HG03060 (cell line): Measurements from ENCODE around the gene CACNA1G.

ENCODE experiments used
- ATAC-seq: cut with Tn5 transposase; IDR thresholded peaks from one replicate; pipeline ENCODE4 v1.9.1; 2021; ENCODE audit warnings: low read depth, moderate number of reproducible peaks; ENCODE audit not compliant: unreplicated experiment

Gene CACNA1G

GRCh38 chr17:50642722-50643656 lies 82.5 kb downstream of the CACNA1G start:
- no peak for ATAC-seq

- ATAC-seq: no peak
Observed at GRCh38 chr17:50645748-50646682, 85.5 kb downstream of the CACNA1G start.

- ATAC-seq: no peak
Observed at GRCh38 chr17:50647187-50647586, 86.7 kb downstream of the CACNA1G start.

- no peak for ATAC-seq
Observed at GRCh38 chr17:50649042-50649908, 88.8 kb downstream of the CACNA1G start.

GRCh38 chr17:50651661-50652060 lies 91.1 kb downstream of the CACNA1G start:
- ATAC-seq: no peak

- ATAC-seq: no peak
Observed at GRCh38 chr17:50653738-50654137, 93.2 kb downstream of the CACNA1G start.

GRCh38 chr17:50656509-50656908 lies 96.0 kb downstream of the CACNA1G start:
- ATAC-seq: no peak

GRCh38 chr17:50657054-50657453 lies 96.5 kb downstream of the CACNA1G start:
- no peak for ATAC-seq

GRCh38 chr17:50657627-50658026 lies 97.1 kb downstream of the CACNA1G start:
- no peak for ATAC-seq

GRCh38 chr17:50658616-50659015 lies 98.1 kb downstream of the CACNA1G start:
- no peak for ATAC-seq

GRCh38 chr17:50659179-50659578 lies 98.7 kb downstream of the CACNA1G start:
- ATAC-seq: no peak

GRCh38 chr17:50660042-50660886 lies 99.7 kb downstream of the CACNA1G start:
- no peak for ATAC-seq

GRCh38 chr17:50660887-50661345 lies 100.4 kb downstream of the CACNA1G start:
- no peak for ATAC-seq

- ATAC-seq: no peak
Observed at GRCh38 chr17:50661348-50661747, 100.8 kb downstream of the CACNA1G start.

- no peak for ATAC-seq
Observed at GRCh38 chr17:50661795-50662391, 101.4 kb downstream of the CACNA1G start.

- ATAC-seq: no peak
Observed at GRCh38 chr17:50662632-50663225, 102.2 kb downstream of the CACNA1G start.

GRCh38 chr17:50663812-50664374 lies 103.4 kb downstream of the CACNA1G start:
- no peak for ATAC-seq

GRCh38 chr17:50664788-50665458 lies 104.4 kb downstream of the CACNA1G start:
- no peak for ATAC-seq
